ENCODE results near the gene TNFSF12.
A peak's percentile ranks its signal among the peaks of the same experiment; 100 is the strongest.

The TNFSF12 gene

DNA sequence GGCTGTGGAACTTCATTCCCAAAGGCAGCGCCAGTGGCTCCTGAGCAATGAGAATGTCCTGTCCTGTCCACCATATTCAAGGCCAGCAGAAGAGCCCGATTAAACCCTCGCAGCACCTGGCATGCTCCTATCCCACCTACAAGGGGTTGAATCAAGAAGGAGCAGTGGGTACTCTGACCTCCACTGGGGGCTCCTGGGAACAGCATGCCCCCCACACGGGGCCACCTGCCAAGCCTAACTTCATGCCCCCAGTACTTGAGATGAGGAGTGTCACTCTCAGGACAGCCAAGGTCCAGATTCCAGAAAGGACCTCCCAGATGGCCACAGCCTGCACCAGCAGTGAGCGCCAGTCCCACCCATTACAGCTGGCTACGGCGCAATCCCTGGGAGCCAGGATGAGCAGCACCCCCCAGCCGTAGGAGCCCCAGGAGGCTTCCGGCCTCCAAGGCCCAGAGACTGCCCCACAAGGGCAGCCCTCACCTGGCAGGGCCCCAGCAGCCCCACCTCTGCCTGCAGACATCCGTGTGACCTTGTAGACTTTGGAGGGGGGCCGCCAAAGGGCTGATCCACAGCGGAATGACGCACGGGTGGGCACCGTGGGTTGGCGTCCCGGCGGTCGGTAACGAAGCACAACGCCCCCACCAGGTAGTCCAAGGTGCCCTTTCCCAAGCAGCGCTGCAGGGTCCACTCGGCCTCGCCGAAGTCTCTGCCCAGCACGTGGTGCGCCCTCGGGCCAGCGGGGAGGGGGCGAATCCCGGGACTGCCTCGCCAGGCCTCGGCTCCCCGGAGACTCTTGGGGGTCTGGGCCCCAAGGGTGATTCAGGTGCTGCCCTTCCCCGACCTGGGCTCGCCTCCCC lies 33.8 kb downstream of the TNFSF12 start:
- Mint-ChIP-seq H3K27ac (peak overlapping the region; percentile 98 to 100 (median 100)), H3K36me3 (ENCODE audit: low read depth) (peaks cover 45% of the 10 kb centered on the region), H3K4me3 (peak overlapping the region; percentile 77 to 95 (median 78)), H3K4me1 (peaks cover 61% of the 10 kb centered on the region), H3K27me3 (ENCODE audit: low read depth) (peaks cover 4% of the 10 kb centered on the region), H3K9me3 (no peaks in the 10 kb centered on the region)
- no peak for TF ChIP-seq CTCF (IDR thresholded peaks at IDR 0.05; ENCODE audit: unreplicated experiment in 3 of 3)

DNA sequence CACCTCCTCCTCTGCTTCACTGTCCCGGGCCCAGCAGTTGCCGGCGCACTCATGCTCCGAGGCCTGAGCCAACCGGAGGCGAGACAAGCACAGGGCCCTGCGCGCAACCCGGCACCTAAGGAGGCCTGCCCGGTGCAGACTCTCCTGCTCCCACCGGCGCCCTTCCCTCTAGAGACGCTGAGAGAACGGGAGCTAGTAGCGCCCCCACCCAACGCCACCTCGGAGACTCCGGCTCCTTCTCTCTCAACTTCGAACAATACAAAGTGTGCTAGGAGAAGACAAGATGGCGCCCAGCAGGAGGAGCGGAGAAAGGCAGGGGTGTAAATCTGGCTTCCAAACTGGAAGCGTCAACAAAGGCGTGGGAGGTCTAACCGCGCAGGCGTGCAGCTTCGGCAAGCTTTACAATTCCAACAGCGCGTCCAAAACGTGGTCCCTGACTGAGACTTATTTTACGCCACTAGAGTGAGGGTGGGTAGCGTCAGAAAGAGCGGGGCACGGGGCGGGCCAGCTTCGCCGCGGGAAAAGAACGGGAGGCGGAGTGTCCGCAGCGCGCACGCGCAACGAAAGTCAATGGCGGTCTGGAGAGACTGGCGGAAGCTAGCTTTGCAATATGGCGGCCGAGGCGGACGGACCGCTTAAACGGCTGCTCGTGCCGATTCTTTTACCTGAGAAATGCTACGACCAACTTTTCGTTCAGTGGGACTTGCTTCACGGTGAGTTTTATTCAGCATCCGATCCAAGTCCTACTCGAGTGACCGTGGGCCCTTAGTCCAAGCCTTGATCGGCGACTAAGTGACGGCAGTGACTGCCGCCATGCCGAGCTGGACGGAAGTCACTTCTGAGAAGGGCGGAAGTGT lies 34.6 kb downstream of the TNFSF12 start, which contains the start of gene MPDU1:
Gene MPDU1, plus strand, starts transcription at position 600 of the 857 bp plus-strand sequence. Its CDS starts 11 bp downstream, at position 611.
- peaks cover 42% of the 10 kb centered on the region for H3K36me3 Mint-ChIP-seq (ENCODE audit: low read depth)
- TF ChIP-seq CTCF (IDR thresholded peaks at IDR 0.05; ENCODE audit: unreplicated experiment in 3 of 3), result no peak
- peaks cover 58% of the 10 kb centered on the region for H3K4me1 Mint-ChIP-seq
- H3K27ac Mint-ChIP-seq, result peak within 1 kb of the TSS; percentile 100
- H3K27me3 Mint-ChIP-seq (ENCODE audit: low read depth), result peaks cover 4% of the 10 kb centered on the region
- peak within 1 kb of the TSS; percentile 95 to 98 (median 97) for H3K4me3 Mint-ChIP-seq
- H3K9me3 Mint-ChIP-seq, result no peaks in the 10 kb centered on the region

GRCh38 chr17:7586673-7587419 lies 38.0 kb downstream of the TNFSF12 start:
- H3K4me1 Mint-ChIP-seq, result peaks cover 42% of the 10 kb centered on the region
- H3K4me3 Mint-ChIP-seq, result peak overlapping the region; percentile 51 to 81 (median 67)
- H3K9me3 Mint-ChIP-seq, result no peaks in the 10 kb centered on the region
- peaks cover 38% of the 10 kb centered on the region for H3K36me3 Mint-ChIP-seq (ENCODE audit: low read depth)
- H3K27ac Mint-ChIP-seq, result peak overlapping the region; percentile 75 to 89 (median 77)
- TF ChIP-seq CTCF (IDR thresholded peaks at IDR 0.05; ENCODE audit: unreplicated experiment in 3 of 3), result no peak
- peaks cover 4% of the 10 kb centered on the region for H3K27me3 Mint-ChIP-seq (ENCODE audit: low read depth)

GRCh38 chr17:7587420-7588151 lies 38.7 kb downstream of the TNFSF12 start:
- Mint-ChIP-seq H3K4me1 (peaks cover 35% of the 10 kb centered on the region), H3K27me3 (ENCODE audit: low read depth) (no peaks in the 10 kb centered on the region), H3K27ac (peak overlapping the region; percentile 75 to 89 (median 77)), H3K9me3 (no peaks in the 10 kb centered on the region), H3K4me3 (peak overlapping the region; percentile 51 to 81 (median 67)), H3K36me3 (ENCODE audit: low read depth) (peaks cover 42% of the 10 kb centered on the region)
- TF ChIP-seq CTCF (IDR thresholded peaks at IDR 0.05; ENCODE audit: unreplicated experiment in 3 of 3), result no peak

- no peak overlapping the region for H3K4me3 Mint-ChIP-seq
- H3K27me3 Mint-ChIP-seq (ENCODE audit: low read depth), result no peaks in the 10 kb centered on the region
- H3K4me1 Mint-ChIP-seq, result peaks cover 34% of the 10 kb centered on the region
- TF ChIP-seq CTCF (IDR thresholded peaks at IDR 0.05; ENCODE audit: unreplicated experiment in 3 of 3), result no peak
- H3K9me3 Mint-ChIP-seq, result no peaks in the 10 kb centered on the region
- H3K36me3 Mint-ChIP-seq (ENCODE audit: low read depth), result peaks cover 51% of the 10 kb centered on the region
- no peak overlapping the region for H3K27ac Mint-ChIP-seq
Measured at GRCh38 chr17:7588553-7589203, 39.8 kb downstream of the TNFSF12 start.
